Measurements from ENCODE around the gene EXOC6.

GRCh38 chr10:92907280-92907679, 59.0 kb downstream of the EXOC6 start:
- TF ChIP-seq POLR2AphosphoS5 (IDR thresholded peaks at IDR 0.05) (no peak), CTCF (IDR thresholded peaks at IDR 0.05) (no peak)

All from breast epithelium (tissue), 3 donors.